Neural progenitor cell (in vitro differentiated cells): ENCODE measurements around the gene CASP14. TPM values are rescaled to one million over a fixed set of nuclear protein-coding genes. Genes with fewer than 3 reads are reported as not detected.
"Not testable (repeated sequence)": the region's sequence is repeated elsewhere in the genome, so short reads cannot be mapped to it uniquely, and the experiment has no call there.

ENCODE experiments used
- DNase-seq: peaks from one replicate; pipeline ENCODE4 v3.0.0-alpha.2; 2016; ENCODE audit warnings: low spot score
- H2AFZ ChIP-seq: fragments of 200-600 bp; sonication (generic); replicated peaks from 2 replicates; pipeline ENCODE4 v1.6.1; 2016; ENCODE audit warnings: antibody characterized with exemption
- H3F3A ChIP-seq: fragments of 200-600 bp; sonication (generic); 2 replicates; pipeline ENCODE4 v1.6.1; 2016; ENCODE audit warnings: antibody characterized with exemption, low read depth
- H3K27ac ChIP-seq: fragments of 200-600 bp; sonication (generic); 2 replicates; pipeline ENCODE4 v1.5.1; 2016; ENCODE audit warnings: mild to moderate bottlenecking
- H3K27me3 ChIP-seq: fragments of 200-600 bp; sonication (generic); 2 replicates; pipeline ENCODE4 v1.6.1; 2016; ENCODE audit warnings: mild to moderate bottlenecking, moderate library complexity
- H3K36me3 ChIP-seq: fragments of 200-600 bp; sonication (generic); 2 replicates; pipeline ENCODE4 v1.5.1; 2016
- H3K4me1 ChIP-seq: fragments of 200-600 bp; sonication (generic); 2 replicates; pipeline ENCODE4 v1.6.1; 2016; ENCODE audit warnings: mixed run types
- H3K4me2 ChIP-seq: fragments of 200-600 bp; sonication (generic); 2 replicates; pipeline ENCODE4 v1.6.1; 2016
- H3K4me3 ChIP-seq: fragments of 200-600 bp; sonication (generic); 2 replicates; pipeline ENCODE4 v1.5.1; 2016
- H3K79me2 ChIP-seq: fragments of 200-600 bp; sonication (generic); 2 replicates; pipeline ENCODE4 v1.6.1; 2016; ENCODE audit warnings: low read depth
- H3K9ac ChIP-seq: fragments of 200-600 bp; sonication (generic); 2 replicates; pipeline ENCODE4 v1.6.1; 2016
- H3K9me3 ChIP-seq: fragments of 200-600 bp; sonication (generic); 2 replicates; pipeline ENCODE4 v1.5.1; 2016; ENCODE audit warnings: low read depth
- H4K20me1 ChIP-seq: fragments of 200-600 bp; sonication (generic); 2 replicates; pipeline ENCODE4 v1.6.1; 2016; ENCODE audit warnings: low read depth
- H3K27ac Mint-ChIP-seq: 3 replicates; pipeline ENCODE4 v1.8.0; 2021; ENCODE audit warnings: mixed read lengths
- H3K27me3 Mint-ChIP-seq: 2 replicates; pipeline ENCODE4 v1.8.0; 2022; ENCODE audit warnings: low read depth, mild to moderate bottlenecking, inconsistent platforms, moderate library complexity, mixed read lengths; ENCODE audit not compliant: insufficient read depth
- H3K36me3 Mint-ChIP-seq: 3 replicates; pipeline ENCODE4 v1.8.0; 2021; ENCODE audit warnings: mixed read lengths
- H3K4me1 Mint-ChIP-seq: 3 replicates; pipeline ENCODE4 v1.8.0; 2021; ENCODE audit warnings: mixed read lengths
- H3K4me3 Mint-ChIP-seq: 3 replicates; pipeline ENCODE4 v1.8.0; 2021; ENCODE audit warnings: mild to moderate bottlenecking, moderate library complexity, mixed read lengths
- H3K9me3 Mint-ChIP-seq: 3 replicates; pipeline ENCODE4 v1.8.0; 2020; ENCODE audit warnings: mixed read lengths
- CTCF ChIP-seq: fragments of 200-600 bp; sonication (generic); IDR thresholded peaks from 2 replicates; pipeline ENCODE4 v1.5.1; 2017; ENCODE audit warnings: antibody characterized with exemption, mild to moderate bottlenecking
- EZH2 ChIP-seq: fragments of 200-600 bp; sonication (generic); IDR thresholded peaks from 2 replicates; pipeline ENCODE4 v1.6.1; 2017; ENCODE audit warnings: antibody characterized with exemption, mild to moderate bottlenecking, moderate library complexity
- EZH2phosphoT487 ChIP-seq: fragments of 200-600 bp; sonication (generic); IDR thresholded peaks from 2 replicates; pipeline ENCODE4 v1.6.1; 2017; ENCODE audit warnings: antibody characterized with exemption
- total RNA-seq: library from RNA; depleted of rRNA; stranded (reverse); fragments of >200 nt; gene quantifications from 2 replicates; pipeline ENCODE4 v1.2.3, GENCODE V29; 2015; ENCODE audit warnings: low replicate concordance

Gene CASP14
- total RNA-seq, 1 donor from 2014 or later, result not detected

DNA sequence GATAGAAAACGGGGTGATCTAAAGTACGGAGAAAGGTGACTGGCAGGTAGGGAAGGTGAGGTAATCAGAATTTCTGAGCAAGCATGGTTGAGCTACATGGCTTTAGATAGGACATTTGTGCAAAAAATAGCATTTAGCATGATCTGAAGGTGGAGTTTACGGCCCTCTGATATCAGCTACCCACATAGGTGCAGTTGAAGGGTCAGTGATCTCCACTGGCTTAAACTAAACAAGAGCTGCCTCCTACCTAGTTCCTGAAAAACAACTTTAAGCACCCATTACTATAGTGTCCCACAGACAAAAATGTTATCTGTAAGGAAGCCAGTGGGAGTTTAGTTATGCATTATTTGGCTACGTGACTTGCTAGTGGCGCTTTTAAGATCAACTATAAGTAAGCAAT lies 1.2 kb upstream of the CASP14 start:
- no peaks in the 10 kb centered on the region for H3K36me3 Mint-ChIP-seq
- H3K9me3 Mint-ChIP-seq, result no peaks in the 10 kb centered on the region
- Histone ChIP-seq H3K4me1 (no peaks in the 10 kb centered on the region), H3K36me3 (no peaks in the 10 kb centered on the region), H3K79me2 (no peaks in the 10 kb centered on the region), H4K20me1 (no peaks in the 10 kb centered on the region), H3K9ac (no peak overlapping the region), H3K27me3 (no peaks in the 10 kb centered on the region), H3K4me3 (no peak overlapping the region), H3F3A (no peaks in the 10 kb centered on the region), H3K9me3 (no peaks in the 10 kb centered on the region), H3K4me2 (no peak overlapping the region), H2AFZ (no peak overlapping the region), H3K27ac (no peak overlapping the region)
- DNase-seq, result no peak
- TF ChIP-seq EZH2phosphoT487, result no peak
- TF ChIP-seq CTCF, result no peak
- TF ChIP-seq EZH2, result no peak
- no peak overlapping the region for H3K4me3 Mint-ChIP-seq
- peaks cover 12% of the 10 kb centered on the region for H3K27me3 Mint-ChIP-seq
- no peaks in the 10 kb centered on the region for H3K4me1 Mint-ChIP-seq
- H3K27ac Mint-ChIP-seq, result no peak overlapping the region

- Mint-ChIP-seq H3K4me3 (no peak overlapping the region), H3K27me3 (peaks cover 20% of the 10 kb centered on the region), H3K27ac (no peak overlapping the region), H3K36me3 (no peaks in the 10 kb centered on the region), H3K9me3 (no peaks in the 10 kb centered on the region), H3K4me1 (no peaks in the 10 kb centered on the region)
- Histone ChIP-seq H3K36me3 (no peaks in the 10 kb centered on the region), H3K4me1 (no peaks in the 10 kb centered on the region), H3K79me2 (no peaks in the 10 kb centered on the region), H3K27me3 (no peaks in the 10 kb centered on the region), H3F3A (no peaks in the 10 kb centered on the region), H3K4me3 (no peak overlapping the region), H3K9me3 (no peaks in the 10 kb centered on the region), H3K4me2 (no peak overlapping the region), H3K9ac (no peak overlapping the region), H2AFZ (no peak overlapping the region), H4K20me1 (no peaks in the 10 kb centered on the region), H3K27ac (no peak overlapping the region)
- no peak for DNase-seq
- no peak for TF ChIP-seq EZH2phosphoT487
Measured at GRCh38 chr19:15050639-15051038, 1.4 kb downstream of the CASP14 start.

DNA sequence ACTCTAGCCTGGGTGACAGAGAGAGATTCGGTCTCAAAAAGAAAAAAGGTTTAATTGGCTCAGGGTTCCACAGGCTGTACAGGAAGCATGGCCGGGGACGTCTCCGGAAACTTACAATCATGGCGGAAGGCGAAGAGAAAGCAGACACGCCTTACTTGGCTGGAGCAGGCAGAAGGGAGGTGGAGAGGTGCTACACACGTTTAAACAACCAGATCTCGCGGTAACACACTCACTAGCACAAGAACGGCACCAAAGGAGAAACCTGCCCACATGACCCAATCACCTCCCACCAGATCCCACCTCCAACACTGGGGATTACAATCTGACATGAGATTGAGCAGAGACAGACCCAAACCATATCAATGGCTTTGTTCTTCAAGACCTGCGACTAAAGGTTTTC lies 12.8 kb downstream of the CASP14 start:
- no peak for DNase-seq
- no peaks in the 10 kb centered on the region for H4K20me1 ChIP-seq
- no peak overlapping the region for H3K27ac Mint-ChIP-seq
- H3K9me3 Mint-ChIP-seq, result peaks cover 3% of the 10 kb centered on the region
- no peaks in the 10 kb centered on the region for H3K79me2 ChIP-seq
- peaks cover 18% of the 10 kb centered on the region for H3K27me3 Mint-ChIP-seq
- no peak overlapping the region for H3K27ac ChIP-seq
- H3K4me1 Mint-ChIP-seq, result no peaks in the 10 kb centered on the region
- TF ChIP-seq EZH2 (no peak), CTCF (no peak), EZH2phosphoT487 (no peak)
- no peaks in the 10 kb centered on the region for H3F3A ChIP-seq
- no peak overlapping the region for H3K9ac ChIP-seq
- no peak overlapping the region for H3K4me3 Mint-ChIP-seq
- H3K27me3 ChIP-seq, result no peaks in the 10 kb centered on the region
- no peak overlapping the region for H2AFZ ChIP-seq
- H3K4me2 ChIP-seq, result no peak overlapping the region
- no peaks in the 10 kb centered on the region for H3K9me3 ChIP-seq
- H3K4me1 ChIP-seq, result no peaks in the 10 kb centered on the region
- H3K4me3 ChIP-seq, result no peak overlapping the region
- no peaks in the 10 kb centered on the region for H3K36me3 ChIP-seq
- H3K36me3 Mint-ChIP-seq, result no peaks in the 10 kb centered on the region

DNA sequence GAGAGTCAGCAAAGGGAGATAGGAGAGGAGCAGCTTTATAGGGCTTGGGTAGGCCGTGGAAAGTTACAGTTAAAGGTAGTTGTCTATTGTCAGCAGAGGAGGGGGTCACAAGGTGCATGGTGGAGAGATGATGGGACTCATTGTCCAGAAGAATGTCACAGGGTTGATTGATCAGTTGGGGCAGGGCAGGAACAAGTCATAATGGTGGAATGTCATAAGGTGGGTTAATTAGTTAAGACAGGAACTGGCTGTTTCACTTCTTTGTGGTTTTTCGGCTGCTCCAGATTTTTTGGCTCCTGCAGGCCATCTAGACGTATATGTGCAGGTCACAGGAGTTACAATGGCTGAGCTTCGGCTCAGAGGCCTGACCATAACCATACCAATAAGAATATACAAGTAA lies 21.1 kb downstream of the CASP14 start:
- not testable (repeated sequence) for H2AFZ ChIP-seq, H4K20me1 ChIP-seq, H3K9me3 ChIP-seq, H3K36me3 ChIP-seq, H3K4me2 ChIP-seq, H3K27ac ChIP-seq, H3F3A ChIP-seq, H3K9me3 Mint-ChIP-seq, H3K4me1 Mint-ChIP-seq, H3K4me3 ChIP-seq, H3K4me3 Mint-ChIP-seq, H3K79me2 ChIP-seq, H3K4me1 ChIP-seq, H3K9ac ChIP-seq, H3K36me3 Mint-ChIP-seq, H3K27me3 ChIP-seq, H3K27me3 Mint-ChIP-seq, H3K27ac Mint-ChIP-seq, DNase-seq
